GM06990 (cell line): Measurements from ENCODE around the gene C12orf76.

Experiments
- DNase-seq: peaks from one replicate; pipeline ENCODE4 v3.0.0-alpha.2; 2011; ENCODE audit not compliant: insufficient read length; ENCODE audit errors: extremely low read depth
- H3K27me3 ChIP-seq: replicated peaks from 2 replicates; pipeline ENCODE4 v1.6.0; 2011; ENCODE audit warnings: low read length; ENCODE audit not compliant: control insufficient read depth, insufficient read depth
- H3K36me3 ChIP-seq: 2 replicates; pipeline ENCODE4 v1.5.1; 2011; ENCODE audit warnings: low read length; ENCODE audit not compliant: control insufficient read depth, insufficient read depth
- H3K4me3 ChIP-seq: replicated peaks from 2 replicates; pipeline ENCODE4 v1.5.1; 2011; ENCODE audit warnings: low read depth, mild to moderate bottlenecking, control low read depth, low read length
- TF ChIP-seq, protein P1 (sequence below): IDR thresholded peaks from 2 replicates; pipeline ENCODE4 v1.5.1; 2011; ENCODE audit warnings: low read length, control low read depth, mild to moderate bottlenecking, inconsistent platforms; ENCODE audit not compliant: insufficient read depth, poor library complexity, severe bottlenecking

C12orf76 gene

GRCh38 chr12:110084314-110085015, 36.1 kb upstream of the C12orf76 start:
- Histone ChIP-seq H3K27me3 (no peaks in the 10 kb centered on the region; the same call in 1 of the 2 replicates), H3K36me3 (no peaks in the 10 kb centered on the region), H3K4me3 (no peak overlapping the region)
- TF ChIP-seq, protein P1, sequence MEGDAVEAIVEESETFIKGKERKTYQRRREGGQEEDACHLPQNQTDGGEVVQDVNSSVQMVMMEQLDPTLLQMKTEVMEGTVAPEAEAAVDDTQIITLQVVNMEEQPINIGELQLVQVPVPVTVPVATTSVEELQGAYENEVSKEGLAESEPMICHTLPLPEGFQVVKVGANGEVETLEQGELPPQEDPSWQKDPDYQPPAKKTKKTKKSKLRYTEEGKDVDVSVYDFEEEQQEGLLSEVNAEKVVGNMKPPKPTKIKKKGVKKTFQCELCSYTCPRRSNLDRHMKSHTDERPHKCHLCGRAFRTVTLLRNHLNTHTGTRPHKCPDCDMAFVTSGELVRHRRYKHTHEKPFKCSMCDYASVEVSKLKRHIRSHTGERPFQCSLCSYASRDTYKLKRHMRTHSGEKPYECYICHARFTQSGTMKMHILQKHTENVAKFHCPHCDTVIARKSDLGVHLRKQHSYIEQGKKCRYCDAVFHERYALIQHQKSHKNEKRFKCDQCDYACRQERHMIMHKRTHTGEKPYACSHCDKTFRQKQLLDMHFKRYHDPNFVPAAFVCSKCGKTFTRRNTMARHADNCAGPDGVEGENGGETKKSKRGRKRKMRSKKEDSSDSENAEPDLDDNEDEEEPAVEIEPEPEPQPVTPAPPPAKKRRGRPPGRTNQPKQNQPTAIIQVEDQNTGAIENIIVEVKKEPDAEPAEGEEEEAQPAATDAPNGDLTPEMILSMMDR: no peak
- DNase-seq: no peak

DNA sequence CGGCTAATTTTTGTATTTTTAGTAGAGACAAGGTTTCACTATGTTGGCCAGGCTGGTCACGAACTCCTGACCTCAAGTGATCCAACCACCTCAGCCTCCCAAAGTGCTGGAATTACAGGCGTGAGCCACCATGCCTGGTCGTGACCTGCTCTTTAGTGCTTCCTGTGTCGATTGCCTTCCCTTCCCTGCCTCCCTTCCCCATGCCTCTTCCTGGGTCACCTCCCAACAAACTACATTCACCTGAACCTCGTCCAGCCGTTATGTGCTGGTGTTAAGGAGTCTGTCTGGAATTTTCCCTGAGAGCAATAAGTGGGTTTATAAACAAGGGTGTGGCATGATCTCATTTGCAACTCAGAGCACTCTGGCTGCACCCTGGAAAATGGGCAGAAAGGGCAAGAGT, 32.1 kb upstream of the C12orf76 start:
- Histone ChIP-seq H3K27me3 (no peaks in the 10 kb centered on the region), H3K36me3 (no peaks in the 10 kb centered on the region), H3K4me3 (peak overlapping the region; percentile 55; the same call in 1 of the 2 replicates)
- TF ChIP-seq, protein P1: no peak
- DNase-seq: no peak

DNA sequence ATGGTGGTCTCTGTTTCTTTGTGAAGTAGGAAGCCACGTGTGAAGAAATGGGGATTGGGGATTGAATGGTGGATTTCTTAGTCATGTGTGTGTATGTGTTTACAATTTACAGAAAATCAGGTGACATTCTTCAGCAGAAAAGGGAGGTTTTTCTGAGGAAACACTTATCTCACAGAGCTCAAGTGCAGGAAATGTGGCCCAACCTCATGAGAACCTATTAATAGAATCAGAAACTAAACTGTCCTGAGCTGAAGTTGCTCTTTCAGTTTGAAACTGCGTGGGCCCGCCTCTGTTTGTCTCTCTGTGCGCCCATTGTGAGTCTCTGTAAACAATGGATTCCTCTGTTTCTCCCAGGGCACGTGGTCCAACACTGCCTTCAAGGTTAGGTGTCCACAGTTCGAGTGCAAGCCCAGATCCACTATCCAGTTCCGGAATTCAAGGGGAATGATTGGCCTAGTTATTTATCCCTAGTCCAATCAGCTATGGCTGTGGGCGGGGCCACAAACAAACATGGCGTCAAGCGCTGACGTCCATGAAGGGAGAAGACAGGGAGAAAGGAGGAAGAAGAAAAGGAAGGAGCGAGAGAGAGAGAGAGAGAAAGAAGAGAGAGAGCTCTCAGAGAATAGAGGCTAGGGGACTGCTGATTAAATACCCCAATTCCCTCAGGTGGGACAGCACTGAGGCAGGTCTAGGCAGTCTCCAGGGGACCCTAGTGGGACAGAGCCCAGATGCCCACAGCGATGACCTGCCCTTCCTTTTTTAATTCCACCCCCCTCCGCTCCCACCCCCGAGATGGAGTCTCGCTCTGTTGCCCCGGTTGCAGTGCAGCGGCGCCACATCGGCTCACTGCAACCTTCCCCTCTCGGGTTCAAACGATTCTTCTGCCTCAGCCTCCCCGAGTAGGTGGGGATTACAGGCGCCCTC, 31.4 kb upstream of the C12orf76 start:
- DNase-seq: peak; percentile 71
- Histone ChIP-seq H3K36me3 (no peaks in the 10 kb centered on the region), H3K27me3 (no peaks in the 10 kb centered on the region), H3K4me3 (peak overlapping the region; percentile 55)
- TF ChIP-seq, protein P1: no peak

GRCh38 chr12:110077800-110078199, 29.5 kb upstream of the C12orf76 start:
- Histone ChIP-seq H3K4me3 (no peak overlapping the region), H3K36me3 (no peaks in the 10 kb centered on the region), H3K27me3 (no peaks in the 10 kb centered on the region)
- TF ChIP-seq, protein P1: no peak
- no peak for DNase-seq

GRCh38 chr12:110075880-110076279, 27.6 kb upstream of the C12orf76 start:
- TF ChIP-seq, protein P1: no peak
- no peak overlapping the region for H3K4me3 ChIP-seq
- H3K27me3 ChIP-seq: no peaks in the 10 kb centered on the region
- no peak for DNase-seq
- no peaks in the 10 kb centered on the region for H3K36me3 ChIP-seq
